ENCODE data around the gene SCN5A.

DNA sequence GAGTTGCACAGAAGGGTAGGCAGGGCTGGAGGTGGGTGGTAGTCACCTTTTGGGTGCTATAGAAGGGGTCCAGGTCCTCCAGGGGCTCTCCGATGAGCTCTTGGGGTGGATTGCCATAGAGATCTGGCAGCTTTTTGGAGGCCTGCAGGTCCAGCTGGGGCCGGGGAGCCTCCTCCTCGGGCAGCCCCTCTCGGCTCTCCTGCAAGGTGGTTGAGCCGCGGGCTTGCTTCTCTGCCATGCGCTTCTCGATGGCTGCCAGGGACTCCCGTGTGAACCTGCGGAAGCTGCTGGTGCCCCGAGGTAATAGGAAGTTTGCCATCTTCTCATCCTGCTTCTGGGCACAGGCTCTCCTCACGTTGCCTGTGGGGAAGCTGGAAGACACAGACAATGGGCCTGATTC lies 16.5 kb downstream of the SCN5A start:
- TF ChIP-seq, protein P1, sequence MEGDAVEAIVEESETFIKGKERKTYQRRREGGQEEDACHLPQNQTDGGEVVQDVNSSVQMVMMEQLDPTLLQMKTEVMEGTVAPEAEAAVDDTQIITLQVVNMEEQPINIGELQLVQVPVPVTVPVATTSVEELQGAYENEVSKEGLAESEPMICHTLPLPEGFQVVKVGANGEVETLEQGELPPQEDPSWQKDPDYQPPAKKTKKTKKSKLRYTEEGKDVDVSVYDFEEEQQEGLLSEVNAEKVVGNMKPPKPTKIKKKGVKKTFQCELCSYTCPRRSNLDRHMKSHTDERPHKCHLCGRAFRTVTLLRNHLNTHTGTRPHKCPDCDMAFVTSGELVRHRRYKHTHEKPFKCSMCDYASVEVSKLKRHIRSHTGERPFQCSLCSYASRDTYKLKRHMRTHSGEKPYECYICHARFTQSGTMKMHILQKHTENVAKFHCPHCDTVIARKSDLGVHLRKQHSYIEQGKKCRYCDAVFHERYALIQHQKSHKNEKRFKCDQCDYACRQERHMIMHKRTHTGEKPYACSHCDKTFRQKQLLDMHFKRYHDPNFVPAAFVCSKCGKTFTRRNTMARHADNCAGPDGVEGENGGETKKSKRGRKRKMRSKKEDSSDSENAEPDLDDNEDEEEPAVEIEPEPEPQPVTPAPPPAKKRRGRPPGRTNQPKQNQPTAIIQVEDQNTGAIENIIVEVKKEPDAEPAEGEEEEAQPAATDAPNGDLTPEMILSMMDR (conservative IDR thresholded peaks at IDR 0.05 in 1 of 2, IDR thresholded peaks at IDR 0.05 in 1 of 2; ENCODE audit: extremely low read depth in 1 of 2, insufficient read depth in 1 of 2, low read depth in 1 of 2, low read length in 2 of 2) = no peak
- TF ChIP-seq EZH2 (IDR thresholded peaks at IDR 0.05; ENCODE audit: borderline replicate concordance, low read length) = no peak

All from mammary epithelial cell (primary cell).